Endothelial cell of umbilical vein (primary cell): ENCODE results near the gene CEP128. TPM values are rescaled to one million over a fixed set of nuclear protein-coding genes. Genes with fewer than 3 reads are reported as not detected.

ENCODE experiments used
- BruUV-seq: library from RNA; stranded (reverse); fragments of 400-500 nt; replicated peaks from 2 replicates; lab custom pipeline; 2021; lab: Mats Ljungman, UMichigan
- CTCF ChIA-PET: fragments of 300-600, 350-600 bp; sonication (Branson Sonifier 250); formaldehyde crosslinking; loops from one replicate; lab custom pipeline; 2021; ENCODE audit warnings: antibody characterized with exemption, inconsistent platforms; lab: Charles Lee
- POLR2A ChIA-PET: fragments of 300-600, 350-600 bp; sonication (Branson Sonifier 250); formaldehyde crosslinking; loops from one replicate; lab custom pipeline; 2021; ENCODE audit warnings: antibody characterized with exemption, inconsistent platforms; lab: Charles Lee
- DNase-seq: peaks from one replicate; pipeline ENCODE4 v3.0.0-alpha.2; 2011; ENCODE audit warnings: low read depth, low spot score
- FAIRE-seq: peaks from 2 replicates; lab custom pipeline; 2011; peaks lifted over from hg19 to GRCh38; lab: Jason Lieb, UNC
- H2AFZ ChIP-seq: 2 replicates; pipeline ENCODE4 v1.6.0; 2012; ENCODE audit warnings: low read depth, low read length, control low read depth, inconsistent platforms
- H3K27ac ChIP-seq: 2 replicates; pipeline ENCODE4 v1.5.1; 2011; ENCODE audit warnings: low read depth, mild to moderate bottlenecking, control low read depth, low read length, moderate library complexity; ENCODE audit not compliant: insufficient read depth
- H3K27me3 ChIP-seq, 2 experiments: 2 replicates each; pipeline versions ENCODE4 v1.6.0 to v1.6.1; 2011; ENCODE audit warnings: low read length in 2 of 2, mixed read lengths in 1 of 2; ENCODE audit not compliant: control insufficient read depth in 2 of 2, insufficient read depth in 2 of 2
- H3K36me3 ChIP-seq, 2 experiments: 2 replicates in 1 of 2; 3 replicates in 1 of 2; pipeline ENCODE4 v1.5.1; 2011; ENCODE audit warnings: low read length in 2 of 2, mild to moderate bottlenecking in 1 of 2, moderate library complexity in 1 of 2; ENCODE audit not compliant: control insufficient read depth in 2 of 2, insufficient read depth in 2 of 2; ENCODE audit errors: extremely low read depth in 1 of 2
- H3K4me1 ChIP-seq: 3 replicates; pipeline ENCODE4 v1.5.1; 2011; ENCODE audit warnings: mild to moderate bottlenecking, low read length; ENCODE audit not compliant: control insufficient read depth, insufficient read depth; ENCODE audit errors: extremely low read depth
- H3K4me2 ChIP-seq: 2 replicates; pipeline ENCODE4 v1.6.1; 2011; ENCODE audit warnings: low read length, control low read depth, mixed read lengths; ENCODE audit not compliant: insufficient read depth
- H3K4me3 ChIP-seq, 3 experiments: fragments of 200-600 bp in 1 of 3; sonication (generic), shearing (Covaris generic) in 1 of 3; replicated peaks in 1 of 3; 2 replicates each; pipeline ENCODE4 v1.5.1; 2011 to 2016; ENCODE audit warnings: control low read depth in 3 of 3, low read length in 3 of 3, mild to moderate bottlenecking in 2 of 3, inconsistent platforms in 1 of 3, low read depth in 1 of 3, moderate library complexity in 1 of 3; ENCODE audit not compliant: insufficient read depth in 1 of 3
- H3K79me2 ChIP-seq: 2 replicates; pipeline ENCODE4 v1.6.0; 2012; ENCODE audit warnings: low read length, inconsistent platforms; ENCODE audit not compliant: control insufficient read depth, insufficient read depth
- H3K9ac ChIP-seq: replicated peaks from 2 replicates; pipeline ENCODE3; 2011; ENCODE audit warnings: low read length, control low read depth; ENCODE audit not compliant: insufficient read depth; ENCODE audit errors: extremely low read depth
- H3K9me1 ChIP-seq: replicated peaks from 3 replicates; pipeline ENCODE4 v1.6.0; 2011; ENCODE audit warnings: mild to moderate bottlenecking, low read length; ENCODE audit not compliant: control insufficient read depth, insufficient read depth; ENCODE audit errors: extremely low read depth
- H3K9me3 ChIP-seq: replicated peaks from 2 replicates; pipeline ENCODE4 v1.5.1; 2012; ENCODE audit warnings: low read length, inconsistent platforms; ENCODE audit not compliant: control insufficient read depth, insufficient read depth
- H4K20me1 ChIP-seq: replicated peaks from 2 replicates; pipeline ENCODE3; 2011; ENCODE audit warnings: mild to moderate bottlenecking, low read length; ENCODE audit not compliant: control insufficient read depth, insufficient read depth; ENCODE audit errors: extremely low read depth
- CTCF ChIP-seq, 2 donors: IDR thresholded peaks; 1 replicate in 1 of 2; 2 replicates in 1 of 2; pipeline ENCODE4 v1.5.1; 2011; ENCODE audit warnings: low read length in 2 of 2, mild to moderate bottlenecking in 2 of 2, moderate library complexity in 2 of 2, control low read depth in 1 of 2, inconsistent platforms in 1 of 2, low read depth in 1 of 2; ENCODE audit not compliant: insufficient read depth in 1 of 2; ENCODE audit errors: extremely low read depth in 1 of 2
- EZH2 ChIP-seq: IDR thresholded peaks from 2 replicates; pipeline ENCODE4 v1.6.1; 2012; ENCODE audit warnings: borderline replicate concordance, low read depth, mild to moderate bottlenecking, moderate library complexity, low read length, inconsistent platforms; ENCODE audit not compliant: severe bottlenecking
- FOS ChIP-seq: IDR thresholded peaks from 2 replicates; pipeline ENCODE4 v1.6.1; 2011; ENCODE audit warnings: mild to moderate bottlenecking, low read length, moderate library complexity, borderline replicate concordance; ENCODE audit not compliant: insufficient read depth
- GATA2 ChIP-seq: IDR thresholded peaks from 2 replicates; pipeline ENCODE4 v1.7.0; 2011; ENCODE audit warnings: low read depth, mild to moderate bottlenecking, moderate library complexity, mixed read lengths, low read length; ENCODE audit not compliant: insufficient read length, insufficient read depth
- JUN ChIP-seq: IDR thresholded peaks from 2 replicates; pipeline ENCODE4 v1.6.1; 2011; ENCODE audit warnings: borderline replicate concordance, low read depth; ENCODE audit not compliant: insufficient read length, insufficient read depth
- MAX ChIP-seq: IDR thresholded peaks from 2 replicates; pipeline ENCODE4 v1.6.1; 2011; ENCODE audit not compliant: insufficient read depth, insufficient read length
- MYC ChIP-seq: IDR thresholded peaks from one replicate; pipeline ENCODE4 v1.6.1; 2011; ENCODE audit warnings: mild to moderate bottlenecking, low read depth, low read length
- POLR2A ChIP-seq: IDR thresholded peaks from 2 replicates; pipeline ENCODE4 v1.6.1; 2012; ENCODE audit warnings: low read depth, mild to moderate bottlenecking, control low read depth, low read length
- POLR2AphosphoS5 ChIP-seq: IDR thresholded peaks from 2 replicates; pipeline ENCODE4 v1.6.1; 2012; ENCODE audit warnings: low read depth, mild to moderate bottlenecking, control low read depth, low read length, moderate library complexity; ENCODE audit not compliant: insufficient read depth
- dilution Hi-C: fragments of 300-500 bp; cut with MboI; formaldehyde crosslinking; loops from one replicate; pipeline ENCODE4 v1.15.0; 2019; ENCODE audit warnings: low sequenced_read_pairs; ENCODE audit not compliant: extremely low pct_ligation_motif_present
- intact Hi-C: fragments of 100-400 bp; cut with micrococcal nuclease; formaldehyde crosslinking; loops from one replicate; pipeline ENCODE4 v1.10.0; 2022
- polyA plus RNA-seq, 4 experiments: library from polyadenylated mRNA; depleted of rRNA in 3 of 4; stranded (reverse) in 3 of 4; unstranded in 1 of 4; fragments of >200 nt; gene quantifications; 2 replicates each; pipeline versions ENCODE4 v1.2.1 to v1.2.3, GENCODE V29; 2011 to 2012; ENCODE audit warnings: missing spikeins in 1 of 4
- total RNA-seq: library from RNA; stranded (reverse); gene quantifications from 2 replicates; pipeline ENCODE4 v1.2.3, GENCODE V29; 2021

CEP128 gene
- total and polyA plus RNA-seq, 2 donors (not counting 3 experiments of a cell fraction or from before 2014, with no cell fraction given): 0.91 to 23.7 TPM

- H3K4me2 ChIP-seq: no peak overlapping the region
- DNase-seq (no peak), FAIRE-seq (no peak)
- BruUV-seq: no TSS peak
- no peaks in the 10 kb centered on the region for H3K79me2 ChIP-seq
- H4K20me1 ChIP-seq: no peaks in the 10 kb centered on the region
- intact Hi-C loops (no loop called here), dilution Hi-C loops (no loop called here)
- H3K27ac ChIP-seq: no peak overlapping the region
- no peaks in the 10 kb centered on the region for H3K27me3 ChIP-seq
- H3K9ac ChIP-seq: no peak overlapping the region
- H3K4me3 ChIP-seq: no peak overlapping the region
- H2AFZ ChIP-seq: no peak overlapping the region
- no peaks in the 10 kb centered on the region for H3K9me3 ChIP-seq
- H3K4me1 ChIP-seq: no peaks in the 10 kb centered on the region
- CTCF ChIA-PET: no interaction called here
- TF ChIP-seq MYC (no peak), MAX (no peak), POLR2A (no peak), EZH2 (no peak), GATA2 (no peak), POLR2AphosphoS5 (no peak)
- POLR2A ChIA-PET: no interaction called here
- H3K9me1 ChIP-seq: no peaks in the 10 kb centered on the region
- H3K36me3 ChIP-seq: no peaks in the 10 kb centered on the region
Measured at GRCh38 chr14:80565001-80565400, 376.5 kb downstream of the CEP128 start.

- dilution Hi-C loops (no loop called here), intact Hi-C loops (no loop called here)
- CTCF ChIA-PET: no interaction called here
- H3K4me1 ChIP-seq: no peaks in the 10 kb centered on the region
- no TSS peak for BruUV-seq
- H3K36me3 ChIP-seq: no peaks in the 10 kb centered on the region
- FAIRE-seq: no peak
- H3K9me3 ChIP-seq: no peaks in the 10 kb centered on the region
- H2AFZ ChIP-seq: no peak overlapping the region
- H3K27me3 ChIP-seq: no peaks in the 10 kb centered on the region
- no peak overlapping the region for H3K27ac ChIP-seq
- H4K20me1 ChIP-seq: no peaks in the 10 kb centered on the region
- H3K4me2 ChIP-seq: no peak overlapping the region
- no peaks in the 10 kb centered on the region for H3K9me1 ChIP-seq
- H3K79me2 ChIP-seq: no peaks in the 10 kb centered on the region
- no peak for DNase-seq
- POLR2A ChIA-PET: no interaction called here
- H3K4me3 ChIP-seq: no peak overlapping the region
- no peak overlapping the region for H3K9ac ChIP-seq
- no peak for TF ChIP-seq CTCF (IDR thresholded peaks at IDR 0.05; ENCODE audit: extremely low read depth in 1 of 2, insufficient read depth in 1 of 2, low read depth in 1 of 2, low read length in 2 of 2)
- no peak for TF ChIP-seq EZH2
- no peak for TF ChIP-seq FOS
- no peak for TF ChIP-seq MYC
- no peak for TF ChIP-seq JUN
- TF ChIP-seq GATA2: no peak
- no peak for TF ChIP-seq MAX
- no peak for TF ChIP-seq POLR2AphosphoS5
- no peak for TF ChIP-seq POLR2A
Measured at GRCh38 chr14:80564051-80564450, 377.5 kb downstream of the CEP128 start.
